Ishikawa (cell line): ENCODE results near the gene MACROD2.

Experiments used
- CREB1 ChIP-seq: IDR thresholded peaks from 2 replicates; pipeline ENCODE4 v1.6.1; 2012; ENCODE audit warnings: low read depth
- EP300 ChIP-seq: IDR thresholded peaks from 2 replicates; pipeline ENCODE4 v1.6.1; 2012; ENCODE audit warnings: borderline replicate concordance
- NFIC ChIP-seq: IDR thresholded peaks from 2 replicates; pipeline ENCODE4 v1.6.1; 2012
- RAD21 ChIP-seq: IDR thresholded peaks from 2 replicates; pipeline ENCODE4 v1.6.1; 2012; ENCODE audit warnings: low read depth
- REST ChIP-seq: IDR thresholded peaks from 2 replicates; pipeline ENCODE4 v1.6.1; 2012; ENCODE audit warnings: low read depth, mild to moderate bottlenecking
- TAF1 ChIP-seq: IDR thresholded peaks from 2 replicates; pipeline ENCODE4 v1.6.1; 2012; ENCODE audit warnings: low read depth, mild to moderate bottlenecking
- YY1 ChIP-seq: IDR thresholded peaks from 2 replicates; pipeline ENCODE4 v1.6.1; 2012; ENCODE audit warnings: low read depth
- ZBTB7A ChIP-seq: IDR thresholded peaks from 2 replicates; pipeline ENCODE4 v1.6.1; 2012; ENCODE audit warnings: low read depth

GRCh38 chr20:14232650-14233049 is 237.3 kb downstream of the MACROD2 start:
- TF ChIP-seq EP300 (no peak), CREB1 (no peak), ZBTB7A (no peak), YY1 (no peak), NFIC (no peak), RAD21 (no peak), TAF1 (no peak), REST (no peak)
